HG03342 (cell line): ENCODE data around the gene ADAP1.
A peak's percentile ranks its signal among the peaks of the same experiment; 100 is the strongest.

Experiments
- ATAC-seq: cut with Tn5 transposase; IDR thresholded peaks from one replicate; pipeline ENCODE4 v1.9.1; 2021; ENCODE audit warnings: mild to moderate bottlenecking, moderate library complexity; ENCODE audit not compliant: unreplicated experiment

ADAP1 gene

GRCh38 chr7:940599-941408 is 13.7 kb downstream of the ADAP1 start:
- ATAC-seq: no peak

GRCh38 chr7:939843-940242 is 14.6 kb downstream of the ADAP1 start:
- no peak for ATAC-seq

DNA sequence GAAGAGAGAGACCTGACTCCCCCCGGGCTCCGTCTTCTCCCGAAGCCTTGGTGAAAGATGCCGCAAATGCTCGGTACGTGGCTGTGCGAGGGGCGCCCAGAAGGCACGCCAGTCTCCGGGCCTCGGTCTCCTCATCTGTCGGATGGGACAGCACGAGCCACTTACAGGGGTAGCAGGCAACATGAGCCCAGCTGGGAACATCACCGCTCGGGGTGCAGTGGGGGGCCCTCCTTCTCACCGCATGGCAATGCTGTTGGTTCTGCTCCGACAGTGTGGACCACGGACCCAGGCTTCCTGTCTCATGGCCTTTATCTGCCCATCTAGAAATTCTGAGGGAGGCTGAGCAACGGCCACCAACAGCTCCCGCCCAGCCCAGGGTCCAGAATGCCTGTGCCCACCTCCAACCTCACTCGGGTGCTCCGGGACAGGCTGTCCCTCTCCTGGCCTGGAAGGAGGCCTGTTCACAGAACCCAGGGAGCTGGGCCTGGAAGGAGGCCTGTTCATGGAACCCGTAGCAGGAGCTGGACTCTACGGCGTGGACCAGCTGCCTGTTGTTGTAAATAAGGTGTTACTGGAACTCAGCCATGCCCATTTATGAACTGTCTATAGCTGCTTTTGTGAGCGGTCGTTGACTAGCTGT is 15.8 kb downstream of the ADAP1 start:
- ATAC-seq: no peak

- no peak for ATAC-seq
Observed at GRCh38 chr7:937856-938484, 16.5 kb downstream of the ADAP1 start.

DNA sequence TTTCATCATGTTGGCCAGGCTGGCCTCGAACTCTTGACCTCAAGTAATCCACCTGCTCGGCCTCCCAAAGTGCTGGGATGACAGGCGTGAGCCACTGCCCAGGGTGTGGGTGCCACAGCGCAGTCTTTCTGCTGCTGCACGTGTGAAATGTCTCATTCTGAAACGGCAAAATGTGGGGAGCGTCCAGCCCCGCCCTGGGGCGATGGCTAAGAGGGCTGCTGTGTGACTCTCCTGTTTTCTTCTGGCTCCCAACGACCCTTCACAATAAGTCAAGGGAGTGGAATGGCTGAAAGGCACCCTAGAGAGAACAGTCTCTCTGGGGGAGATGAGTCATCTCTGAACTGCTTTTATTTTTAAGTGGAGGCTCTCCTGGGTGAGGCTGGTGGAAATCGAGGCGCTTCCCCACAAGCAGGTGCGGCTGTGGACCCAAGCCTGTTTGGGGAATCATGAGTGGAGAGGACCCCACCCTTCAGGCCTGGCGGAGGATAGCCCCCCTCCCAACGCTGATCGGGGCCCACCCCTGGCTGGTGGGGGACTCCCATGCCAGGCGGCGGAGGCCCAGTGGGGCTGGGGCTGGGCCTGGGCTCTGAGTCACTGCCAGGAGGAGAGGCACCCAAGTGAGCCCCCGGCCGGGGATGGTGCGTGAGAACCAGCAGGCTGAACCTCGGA is 18.0 kb downstream of the ADAP1 start:
- ATAC-seq: peak; percentile 81

GRCh38 chr7:935874-936385 is 18.6 kb downstream of the ADAP1 start:
- ATAC-seq: no peak

GRCh38 chr7:935164-935873 is 19.2 kb downstream of the ADAP1 start:
- ATAC-seq: no peak

DNA sequence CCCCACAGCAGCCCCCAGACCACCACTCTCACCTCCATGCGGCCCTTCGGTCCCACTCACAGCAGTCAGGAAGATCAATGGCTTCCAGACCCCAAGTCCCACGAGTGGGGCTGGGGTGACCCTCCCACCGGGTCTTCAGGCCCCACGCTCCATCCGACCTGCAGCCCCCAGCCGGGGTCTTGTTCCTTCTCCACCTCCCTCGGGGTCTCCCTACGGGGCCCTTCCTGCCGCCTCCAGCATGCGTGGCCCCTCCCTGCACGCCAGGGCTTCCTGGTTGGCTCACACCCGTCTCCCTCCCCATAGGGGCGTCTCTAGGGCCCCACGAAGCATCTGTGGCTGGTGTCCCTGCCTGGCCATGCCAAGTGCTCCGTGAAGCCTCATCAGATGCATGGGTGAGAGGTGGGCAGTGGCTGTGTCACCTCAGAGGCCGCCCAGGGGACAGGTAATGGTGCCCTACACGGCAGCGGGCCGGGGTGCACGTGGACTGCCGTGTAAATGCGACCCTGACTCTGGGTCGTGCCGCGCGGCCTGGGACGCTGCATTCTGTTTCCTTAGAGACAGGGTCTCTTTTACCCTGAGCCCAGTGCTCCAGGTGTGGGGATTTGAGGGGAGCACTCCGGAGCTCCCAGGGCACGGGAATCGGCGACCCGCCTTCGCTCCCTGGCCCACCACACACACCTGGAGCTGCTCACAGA is 19.9 kb downstream of the ADAP1 start:
- no peak for ATAC-seq

DNA sequence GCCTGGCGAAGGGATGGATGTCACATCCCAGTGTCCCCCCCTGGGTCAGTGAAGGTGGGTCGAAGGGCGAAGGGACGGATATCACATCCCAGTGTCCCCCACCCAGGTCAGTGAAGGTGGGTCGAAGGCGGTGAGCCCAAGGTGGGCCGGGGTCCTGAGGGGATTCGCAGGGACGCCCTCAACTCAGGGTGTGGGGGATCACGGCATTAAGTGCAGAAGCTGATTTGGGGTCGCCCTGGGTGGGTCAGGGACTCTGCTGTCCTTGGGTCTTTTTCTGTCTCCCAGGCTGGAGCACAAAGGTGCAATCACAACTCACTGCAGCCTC is 21.9 kb downstream of the ADAP1 start:
- ATAC-seq: no peak

- ATAC-seq: no peak
Observed at GRCh38 chr7:931871-932650, 22.4 kb downstream of the ADAP1 start.

- no peak for ATAC-seq
Observed at GRCh38 chr7:930975-931758, 23.3 kb downstream of the ADAP1 start.

GRCh38 chr7:929311-929711 is 25.2 kb downstream of the ADAP1 start:
- ATAC-seq: no peak

GRCh38 chr7:927031-927671 is 27.3 kb downstream of the ADAP1 start:
- ATAC-seq: no peak

- ATAC-seq: no peak
Observed at GRCh38 chr7:926061-927030, 28.1 kb downstream of the ADAP1 start.

DNA sequence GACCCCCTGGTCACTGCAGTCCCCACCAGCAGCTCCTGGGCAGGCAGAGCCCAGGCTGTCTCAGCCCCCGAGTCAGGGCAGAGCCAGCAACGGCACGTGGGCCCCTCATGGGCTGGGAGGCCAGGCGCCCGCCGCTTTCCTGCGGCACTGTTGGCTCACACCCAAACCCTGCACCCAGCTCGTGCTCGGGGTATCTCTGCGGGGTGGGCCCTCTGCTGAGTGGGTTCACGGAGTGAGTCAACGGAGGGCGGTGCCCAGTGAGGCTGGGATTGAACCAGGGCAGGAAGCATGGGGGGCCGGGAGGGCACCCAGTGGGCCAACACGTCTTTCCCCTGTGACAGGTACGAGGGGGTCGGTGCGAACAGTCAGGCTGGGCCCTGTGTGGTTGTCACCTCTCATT is 28.9 kb downstream of the ADAP1 start:
- ATAC-seq: no peak

DNA sequence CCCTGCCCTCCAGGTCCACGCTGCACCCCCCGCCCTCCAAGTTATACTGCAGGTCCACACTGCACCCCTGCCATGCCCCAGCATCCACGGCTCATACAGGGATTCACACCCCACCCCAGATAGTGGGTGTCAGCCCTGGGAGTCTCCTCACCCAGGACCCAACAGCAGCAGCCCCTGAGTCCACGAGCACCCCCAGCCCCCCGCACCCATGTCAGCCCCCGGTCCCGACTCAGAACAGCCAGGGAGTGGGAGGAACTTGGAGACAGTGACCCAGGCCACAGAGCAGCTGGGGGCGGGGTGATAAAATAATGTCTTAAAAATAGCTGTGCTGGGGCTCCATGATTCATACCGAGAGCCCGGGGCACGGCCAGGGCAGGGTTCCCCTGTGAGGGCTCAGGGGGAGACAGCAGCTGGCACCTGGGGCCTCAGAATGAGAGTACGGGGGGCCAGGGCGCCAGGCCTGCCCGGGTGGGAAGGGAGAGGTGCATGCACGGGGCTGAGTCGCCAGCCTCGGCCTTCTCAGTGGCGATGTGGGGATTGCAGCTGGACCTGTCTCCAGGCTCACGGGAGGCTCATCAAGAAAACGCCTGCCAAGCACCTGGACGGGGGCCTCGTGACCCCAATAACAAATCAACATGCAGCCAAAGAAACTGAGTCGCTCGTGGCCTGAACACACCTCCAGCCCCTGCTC is 29.8 kb downstream of the ADAP1 start:
- ATAC-seq: peak; percentile 47
